GM18526 (cell line): ENCODE data around the gene SKAP1.

Source experiments
- POLR2A ChIP-seq: IDR thresholded peaks from 3 replicates; pipeline ENCODE4 v1.6.1; 2011; ENCODE audit not compliant: insufficient read length; ENCODE audit errors: extremely low read depth

Gene SKAP1

DNA sequence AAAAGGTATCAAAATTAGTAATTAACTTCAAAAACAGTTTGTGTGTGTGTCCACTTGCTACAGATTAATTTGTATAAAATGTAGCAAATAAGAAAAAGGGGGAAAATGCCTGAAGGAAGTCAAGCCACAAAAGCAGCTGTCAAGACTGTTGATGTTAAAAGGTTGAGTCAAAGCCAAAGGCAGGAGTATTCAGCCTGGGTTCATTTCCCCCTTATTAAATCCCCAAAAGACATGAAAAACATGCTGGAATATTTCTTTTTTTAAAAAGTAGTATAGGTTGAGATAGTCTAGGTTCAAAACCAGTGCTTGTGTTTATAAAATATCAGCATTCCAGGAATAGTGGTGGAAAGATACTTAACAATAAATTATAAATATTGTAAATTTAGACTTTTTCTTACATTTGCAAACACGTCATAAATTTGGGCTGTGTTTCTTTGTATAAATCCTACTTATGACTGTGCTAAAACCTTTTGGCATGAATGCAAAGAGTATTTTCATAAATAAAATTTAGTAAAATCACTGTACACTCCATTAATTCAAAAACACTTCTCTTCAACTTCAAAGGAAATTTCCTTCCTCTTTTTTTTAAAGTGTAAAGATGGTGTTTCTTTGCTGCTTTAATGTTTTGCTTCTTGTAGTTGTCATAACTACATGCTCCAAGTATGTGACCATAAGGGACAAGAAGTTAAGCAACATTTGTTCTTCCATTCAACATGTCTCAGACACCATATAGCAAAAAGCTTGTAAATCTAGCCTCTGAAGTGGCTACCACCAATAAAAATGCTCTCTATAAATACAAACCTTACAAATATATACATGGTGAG lies 72.0 kb downstream of the SKAP1 start:
- no peak for TF ChIP-seq POLR2A

DNA sequence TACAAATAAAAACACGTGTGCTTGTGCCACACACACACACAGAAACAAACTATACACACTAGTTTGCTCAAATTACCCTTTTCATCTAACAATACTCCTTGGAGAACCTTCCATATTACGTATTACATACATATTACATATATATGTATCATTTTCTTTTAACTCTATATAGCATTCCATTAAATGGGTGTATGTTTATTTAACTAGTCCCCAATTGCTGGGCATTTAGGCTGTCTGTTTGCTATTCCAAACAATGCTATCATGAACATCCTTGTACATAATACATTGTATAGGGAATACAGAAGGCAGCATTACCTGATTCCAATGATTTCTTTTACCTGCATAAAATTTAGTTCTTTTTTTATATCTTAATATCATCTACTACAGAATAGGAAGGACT lies 73.1 kb downstream of the SKAP1 start:
- TF ChIP-seq POLR2A = no peak

DNA sequence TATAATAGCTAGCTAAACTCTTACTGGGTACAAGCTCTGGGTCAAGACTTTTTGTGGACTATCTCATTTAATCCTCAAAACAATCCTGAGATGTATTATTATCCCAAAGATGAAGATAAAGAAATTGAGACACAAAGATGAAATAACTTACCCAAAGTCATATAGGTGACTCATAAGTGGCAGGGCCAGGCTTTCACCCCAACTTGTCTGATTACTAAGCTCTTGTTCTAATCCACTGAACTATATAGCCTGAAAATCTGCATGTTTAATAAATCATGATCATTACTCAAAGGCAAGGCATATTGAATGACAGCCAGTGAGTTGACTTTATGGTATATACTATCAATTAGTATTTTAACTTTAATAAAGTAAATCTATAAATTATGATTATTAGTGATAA lies 77.4 kb downstream of the SKAP1 start:
- no peak for TF ChIP-seq POLR2A

- TF ChIP-seq POLR2A = no peak
These were observed 78.1 kb downstream of the SKAP1 start for GRCh38 chr17:48351911-48352332.

- no peak for TF ChIP-seq POLR2A
These were observed 81.7 kb downstream of the SKAP1 start for GRCh38 chr17:48348352-48348751.

GRCh38 chr17:48347177-48347576 lies 82.8 kb downstream of the SKAP1 start:
- no peak for TF ChIP-seq POLR2A

- TF ChIP-seq POLR2A = no peak
These were observed 85.8 kb downstream of the SKAP1 start for GRCh38 chr17:48344251-48344650.

- no peak for TF ChIP-seq POLR2A
These were observed 89.1 kb downstream of the SKAP1 start for GRCh38 chr17:48340916-48341315.

DNA sequence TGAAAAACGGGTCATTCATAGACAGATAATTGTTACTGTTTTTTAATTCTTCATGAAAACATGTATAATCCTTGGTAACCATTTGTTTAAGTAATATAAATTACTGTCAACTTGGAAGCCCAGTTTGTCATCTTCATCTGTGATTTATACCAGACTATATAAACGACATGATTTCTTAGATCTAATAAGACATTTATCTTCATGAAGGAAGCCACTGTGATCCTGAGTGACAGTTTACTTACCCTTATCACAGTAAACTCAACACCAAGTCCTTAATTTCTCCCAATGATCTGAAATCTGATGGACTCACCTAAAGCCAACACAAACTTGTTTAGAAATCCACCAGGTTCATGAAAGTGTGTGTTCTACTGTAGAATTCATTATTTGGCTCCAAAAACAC lies 91.3 kb downstream of the SKAP1 start:
- TF ChIP-seq POLR2A = no peak

GRCh38 chr17:48336986-48337385 lies 93.0 kb downstream of the SKAP1 start:
- no peak for TF ChIP-seq POLR2A

DNA sequence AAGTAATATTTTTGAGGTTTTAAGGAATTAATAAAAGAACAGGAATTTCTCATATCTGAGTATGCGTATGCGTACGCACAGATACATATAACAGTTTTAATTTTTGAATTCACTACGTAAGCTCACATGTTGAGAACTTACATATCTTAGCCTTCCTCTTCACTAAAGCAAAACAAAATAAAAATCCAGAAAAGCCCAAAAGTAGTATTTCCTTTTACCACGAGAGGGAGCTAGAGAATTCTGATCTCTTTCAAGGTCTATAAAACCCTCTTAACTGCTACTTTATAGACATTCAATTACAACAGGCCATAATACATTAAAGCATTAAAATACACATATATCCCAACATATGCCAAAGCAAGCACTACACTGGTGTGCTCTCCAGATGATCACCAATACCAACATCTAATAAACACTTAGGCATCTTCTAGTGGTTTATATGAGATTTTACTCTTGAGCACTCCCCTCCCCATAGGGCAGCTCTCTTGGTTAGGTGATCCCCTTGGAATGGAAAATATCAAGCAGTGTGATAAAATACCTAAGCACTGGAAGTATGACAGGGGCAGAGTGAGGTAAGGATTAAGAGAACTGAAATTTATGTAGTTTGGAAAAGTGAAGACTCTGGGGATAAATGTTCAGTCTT lies 94.0 kb downstream of the SKAP1 start:
- TF ChIP-seq POLR2A = no peak

GRCh38 chr17:48335146-48335784 lies 94.7 kb downstream of the SKAP1 start:
- no peak for TF ChIP-seq POLR2A

DNA sequence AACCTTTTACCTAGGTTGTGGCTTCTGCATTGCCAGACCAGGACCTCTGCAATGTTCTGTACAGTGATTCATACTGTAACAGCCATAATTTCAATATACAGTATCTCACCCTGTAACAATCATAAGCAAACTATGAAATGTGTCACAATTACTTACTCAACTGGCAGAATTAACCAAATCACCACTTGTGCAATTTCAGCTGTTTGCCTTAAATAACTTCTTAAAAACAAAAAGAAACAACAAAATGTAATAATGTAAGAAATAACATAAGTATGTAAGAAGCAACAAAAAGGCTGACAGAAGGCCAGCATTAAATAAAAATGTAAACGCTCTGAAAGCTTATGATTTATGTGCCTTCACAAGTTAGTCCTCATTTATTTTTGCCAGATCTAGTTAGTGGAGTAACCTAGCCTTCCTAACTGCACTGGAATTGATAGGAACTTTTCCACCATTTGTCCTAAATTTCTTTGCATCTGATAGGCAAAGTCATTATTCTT lies 96.9 kb downstream of the SKAP1 start:
- no peak for TF ChIP-seq POLR2A

- TF ChIP-seq POLR2A = no peak
These were observed 99.1 kb downstream of the SKAP1 start for GRCh38 chr17:48330887-48331286.

DNA sequence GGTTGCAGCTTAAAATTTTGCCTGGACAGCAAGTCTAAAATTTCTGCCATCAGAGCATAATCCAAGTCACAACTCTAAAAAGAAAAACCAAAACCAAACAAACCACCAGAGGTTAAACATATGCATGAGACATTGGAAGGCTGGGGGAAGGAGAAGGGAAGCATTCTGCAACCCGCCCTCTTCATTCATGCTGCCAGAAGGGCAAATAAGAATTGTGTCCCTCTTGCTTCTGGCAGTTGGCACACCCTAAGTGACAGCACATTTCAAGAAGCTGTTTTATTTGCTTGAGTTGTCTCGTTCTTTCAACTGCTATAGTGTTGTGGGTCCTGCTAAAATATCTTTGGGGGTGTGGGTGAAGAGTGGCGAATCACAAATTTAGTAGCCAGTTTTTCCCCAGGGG lies 99.6 kb downstream of the SKAP1 start:
- TF ChIP-seq POLR2A = no peak

DNA sequence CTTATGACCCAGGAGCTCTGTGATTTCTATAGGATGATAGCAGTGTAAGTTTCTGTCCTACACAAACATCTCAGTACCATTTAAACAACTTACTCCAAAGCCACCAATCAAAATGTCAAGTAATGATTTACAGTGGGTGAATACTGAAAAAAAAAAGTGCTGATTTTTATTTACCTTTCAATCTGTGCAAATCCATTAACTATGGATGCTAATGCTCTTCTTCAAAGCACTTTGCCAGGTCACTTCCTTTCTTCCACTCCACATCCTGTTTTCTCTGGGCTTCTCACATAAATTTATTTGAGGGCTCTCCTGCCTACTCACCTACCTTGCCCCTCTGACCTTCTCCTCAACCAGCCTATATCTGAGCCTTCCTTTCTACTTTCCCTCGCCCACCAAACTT lies 101.6 kb downstream of the SKAP1 start:
- TF ChIP-seq POLR2A = no peak
